Measurements from ENCODE around the gene RAB24. TPM values are rescaled to one million over a fixed set of nuclear protein-coding genes. Genes with fewer than 3 reads are reported as not detected.
"Not testable (repeated sequence)": the region's sequence is repeated elsewhere in the genome, so short reads cannot be mapped to it uniquely, and the experiment has no call there.

RAB24 gene
- total RNA-seq, 8 experiments from 2014 or later = 14.6 to 34.0 (median 23.8) TPM

DNA sequence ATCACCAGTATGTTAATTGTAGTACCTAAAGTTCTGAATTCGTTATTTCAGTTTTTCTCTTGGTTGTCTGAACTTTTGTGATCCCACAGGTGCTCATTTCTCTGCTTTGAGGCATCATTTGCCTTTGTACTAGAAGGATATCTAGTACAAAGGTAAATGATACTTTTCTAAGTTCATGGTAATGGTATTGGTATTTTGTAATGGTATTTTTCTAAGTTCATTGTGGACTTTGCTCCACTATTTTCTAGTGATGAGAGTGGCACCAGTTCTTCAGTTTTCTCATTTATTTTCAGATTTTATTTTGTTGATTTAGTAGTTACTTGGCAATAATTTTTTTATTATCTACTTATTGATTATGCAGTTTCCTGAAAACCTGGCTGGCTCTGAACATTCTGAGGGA lies 42.0 kb downstream of the RAB24 start:
- no peak for ATAC-seq (replicated peaks in 6 of 8)
- in situ Hi-C loops (cut with MboI; ENCODE audit: low pct_unique_long_range_greater_than_20kb in 2 of 9, low sequenced_read_pairs in 9 of 9, unreplicated experiment in 9 of 9) = no loop called here
- Histone ChIP-seq H3K4me3 (no peak overlapping the region), H3K27ac (no peak overlapping the region), H3K4me1 (replicated peaks in 1 of 2) (no peaks in the 10 kb centered on the region)
- WGBS, 10 experiments = 73 to 100% (median 100%) methylated on average over 1 of the region's 1 CpG; no CpG with 5 or more reads in 2 of the 10 experiments

GRCh38 chr5:177260961-177261360 lies 42.6 kb downstream of the RAB24 start:
- no peak for ATAC-seq (replicated peaks in 6 of 8)
- whole genome bisulfite sequencing, 10 experiments = 91 to 100% (median 96%) methylated on average over 1 to 7 of the region's 7 CpGs
- no peaks in the 10 kb centered on the region for H3K4me1 ChIP-seq (replicated peaks in 1 of 2)
- in situ Hi-C loops (cut with MboI; ENCODE audit: low pct_unique_long_range_greater_than_20kb in 2 of 9, low sequenced_read_pairs in 9 of 9, unreplicated experiment in 9 of 9) = no loop called here
- no peak overlapping the region for H3K4me3 ChIP-seq
- no peak overlapping the region for H3K27ac ChIP-seq

DNA sequence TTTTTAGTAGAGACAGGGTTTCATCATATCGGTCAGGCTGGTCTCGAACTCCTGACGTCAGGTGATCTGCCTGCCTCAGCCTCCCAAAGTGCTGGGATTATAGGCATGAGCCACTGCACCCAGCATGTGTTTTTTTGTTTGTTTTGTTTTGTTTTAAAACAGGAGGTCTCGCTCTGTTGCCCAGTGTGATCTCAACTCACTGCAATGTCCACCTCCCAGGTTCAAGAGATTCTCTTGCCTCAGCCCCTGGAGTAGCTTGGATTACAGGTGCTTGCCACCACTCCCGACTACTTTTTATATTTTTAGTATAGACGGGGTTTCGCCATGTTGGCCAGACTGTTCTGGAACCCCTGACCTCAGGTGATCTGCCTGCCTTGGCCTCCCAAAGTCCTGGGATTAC lies 44.8 kb downstream of the RAB24 start:
- 83 to 100% (median 96%) methylated on average over 3 to 7 of the region's 7 CpGs; no CpG with 5 or more reads in 4 of the 10 experiments for WGBS, 10 experiments
- H3K4me1 ChIP-seq (replicated peaks in 1 of 2); H3K4me3 ChIP-seq; H3K27ac ChIP-seq; in situ Hi-C loops (cut with MboI; ENCODE audit: low pct_unique_long_range_greater_than_20kb in 2 of 9, low sequenced_read_pairs in 9 of 9, unreplicated experiment in 9 of 9); ATAC-seq (replicated peaks in 6 of 8): not testable (repeated sequence)

DNA sequence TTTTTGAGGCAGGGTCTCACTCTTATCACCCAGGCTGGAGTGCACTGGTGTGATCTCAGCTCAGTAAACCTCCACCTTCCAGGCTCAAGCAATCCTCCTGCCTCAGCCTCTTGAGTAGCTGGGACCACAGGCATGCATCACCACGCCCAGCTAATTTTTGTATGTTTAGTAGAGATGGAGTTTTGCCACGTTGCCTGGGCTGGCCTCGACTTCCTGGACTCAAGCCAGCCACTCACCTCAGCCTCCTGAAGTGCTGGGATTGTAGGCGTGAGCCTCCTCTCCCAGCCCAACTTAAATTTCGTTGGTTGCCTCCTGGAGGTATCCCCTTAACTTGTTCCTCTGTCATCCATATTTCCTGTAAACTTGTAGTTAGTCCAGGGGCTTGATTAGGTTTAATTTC lies 47.2 kb downstream of the RAB24 start:
- in situ Hi-C loops (cut with MboI; ENCODE audit: low pct_unique_long_range_greater_than_20kb in 2 of 9, low sequenced_read_pairs in 9 of 9, unreplicated experiment in 9 of 9) = no loop called here
- Histone ChIP-seq H3K27ac (no peak overlapping the region), H3K4me3 (no peak overlapping the region), H3K4me1 (replicated peaks in 1 of 2) (no peaks in the 10 kb centered on the region)
- 43 to 100% (median 83%) methylated on average over 1 to 5 of the region's 5 CpGs; no CpG with 5 or more reads in 3 of the 10 experiments for WGBS, 10 experiments
- no peak for ATAC-seq (replicated peaks in 6 of 8)

- no peak for ATAC-seq (replicated peaks in 6 of 8)
- WGBS, 10 experiments = 80 to 100% (median 100%) methylated on average over 1 of the region's 1 CpG; no CpG with 5 or more reads in 5 of the 10 experiments
- H3K4me1 ChIP-seq (replicated peaks in 1 of 2) = no peaks in the 10 kb centered on the region
- in situ Hi-C loops (cut with MboI; ENCODE audit: low pct_unique_long_range_greater_than_20kb in 2 of 9, low sequenced_read_pairs in 9 of 9, unreplicated experiment in 9 of 9) = no loop called here
- no peak overlapping the region for H3K27ac ChIP-seq
- H3K4me3 ChIP-seq = no peak overlapping the region
Observed at GRCh38 chr5:177253252-177253651, 50.3 kb downstream of the RAB24 start.

Other genes starting within 250 kb of the RAB24 start
- 10 to 100 TPM in 1 of 8 experiments, 1 to 10 TPM in 6, under 1 TPM in 1; 0.98 to 11.2 (median 2.2) TPM for gene FGFR4, start 216.8 kb downstream of the RAB24 start, total RNA-seq
- 10 to 100 TPM; 23.9 to 91.7 (median 32.6) TPM for gene NSD1, start 169.9 kb downstream of the RAB24 start, total RNA-seq
- 100 to 1,000 TPM in 3 of 8 experiments, 10 to 100 TPM in 5; 64.9 to 154 (median 93.2) TPM for gene PRELID1, start 80 bp upstream of the RAB24 start, total RNA-seq
- gene MXD3, start 8.2 kb upstream of the RAB24 start, total RNA-seq = 10 to 100 TPM in 2 of 8 experiments, 1 to 10 TPM in 6; 2.4 to 34.1 (median 6.3) TPM
- 100 to 1,000 TPM in 4 of 8 experiments, 10 to 100 TPM in 4; 48.3 to 219 (median 111) TPM for gene LMAN2, start 47.9 kb upstream of the RAB24 start, total RNA-seq
- 10 to 100 TPM in 1 of 8 experiments, 1 to 10 TPM in 7; 2.3 to 23.9 (median 4.7) TPM for gene RGS14, start 54.2 kb upstream of the RAB24 start, total RNA-seq
- under 1 TPM in 6 of 8 experiments, not detected in 2; 0.05 to 0.94 (median 0.42) TPM for gene SLC34A1, start 80.7 kb upstream of the RAB24 start, total RNA-seq
- gene PFN3, start 96.9 kb upstream of the RAB24 start, total RNA-seq = under 1 TPM in 1 of 8 experiments, not detected in 7; 0.92 TPM
- 1 to 10 TPM; 1.0 to 6.5 (median 2.4) TPM for gene F12, start 105.8 kb upstream of the RAB24 start, total RNA-seq
- gene GRK6, start 123.0 kb upstream of the RAB24 start, total RNA-seq = 10 to 100 TPM; 16.2 to 29.5 (median 21.5) TPM
- 1 to 10 TPM; 2.0 to 8.1 (median 3.8) TPM for gene PRR7, start 143.1 kb upstream of the RAB24 start, total RNA-seq
- gene DBN1, start 169.9 kb upstream of the RAB24 start, total RNA-seq = 100 to 1,000 TPM in 6 of 8 experiments, 10 to 100 TPM in 2; 70.8 to 406 (median 136) TPM
- gene PDLIM7, start 193.9 kb upstream of the RAB24 start, total RNA-seq = 100 to 1,000 TPM in 2 of 8 experiments, 10 to 100 TPM in 6; 24.6 to 116 (median 54.3) TPM
- 1 to 10 TPM in 7 of 8 experiments, under 1 TPM in 1; 0.92 to 4.9 (median 2.4) TPM for gene DOK3, start 206.1 kb upstream of the RAB24 start, total RNA-seq
- 100 to 1,000 TPM in 3 of 8 experiments, 10 to 100 TPM in 5; 72.7 to 158 (median 97.0) TPM for gene DDX41, start 213.2 kb upstream of the RAB24 start, total RNA-seq

All from motor neuron (in vitro differentiated cells).